HUES48 (cell line): ENCODE measurements around the gene HUNK.

ENCODE experiments used
- H3K27ac ChIP-seq: one replicate; pipeline ENCODE4 v1.7.0; 2013; ENCODE audit warnings: low read depth, low read length, inconsistent platforms
- H3K27me3 ChIP-seq: 2 replicates; pipeline ENCODE4 v1.6.1; 2013; ENCODE audit warnings: mild to moderate bottlenecking, low read length; ENCODE audit not compliant: control insufficient read depth, insufficient read depth
- H3K36me3 ChIP-seq: 2 replicates; pipeline ENCODE4 v1.6.1; 2013; ENCODE audit warnings: low read length; ENCODE audit not compliant: control insufficient read depth, insufficient read depth
- H3K4me1 ChIP-seq: 2 replicates; pipeline ENCODE4 v1.6.1; 2013; ENCODE audit warnings: mild to moderate bottlenecking, low read length; ENCODE audit not compliant: control insufficient read depth, insufficient read depth
- H3K4me3 ChIP-seq: 2 replicates; pipeline ENCODE4 v1.5.1; 2013; ENCODE audit warnings: mild to moderate bottlenecking, low read depth, low read length
- H3K9ac ChIP-seq: 2 replicates; pipeline ENCODE4 v1.6.1; 2013; ENCODE audit warnings: mild to moderate bottlenecking, low read depth, low read length, moderate library complexity
- H3K9me3 ChIP-seq: 2 replicates; pipeline ENCODE4 v1.6.1; 2013; ENCODE audit warnings: low read length; ENCODE audit not compliant: control insufficient read depth, insufficient read depth

HUNK gene

DNA sequence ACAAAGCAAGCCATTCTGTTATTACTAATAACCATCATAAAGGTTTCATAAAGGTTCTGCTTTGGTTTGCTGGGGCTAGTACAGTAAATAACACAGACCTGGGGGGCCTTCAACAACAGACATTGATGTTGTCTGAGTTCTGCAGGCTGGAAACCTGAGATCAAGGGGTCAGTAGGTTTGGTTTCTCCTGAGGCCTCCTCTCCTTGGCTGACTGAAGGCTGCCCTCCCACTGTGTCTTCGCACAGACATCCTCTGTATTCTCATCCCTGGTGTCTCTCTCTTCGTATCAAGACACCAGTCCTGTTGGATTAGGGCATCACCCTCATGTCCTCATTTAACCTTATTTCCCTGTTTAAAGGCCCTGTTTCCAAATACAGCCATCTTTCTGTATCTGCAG, 37.3 kb downstream of the HUNK start:
- H3K9me3 ChIP-seq: no peaks in the 10 kb centered on the region
- H3K4me3 ChIP-seq: 0 out of 2 replicates have a peak overlapping the region, but pooled peaks have one; percentile 35
- peaks cover 58% of the 10 kb centered on the region for H3K4me1 ChIP-seq
- H3K27ac ChIP-seq: peak overlapping the region; percentile 92
- no peaks in the 10 kb centered on the region for H3K36me3 ChIP-seq
- H3K9ac ChIP-seq: no peak overlapping the region
- no peaks in the 10 kb centered on the region for H3K27me3 ChIP-seq

- peaks cover 61% of the 10 kb centered on the region for H3K4me1 ChIP-seq
- H3K27ac ChIP-seq: no peak overlapping the region
- H3K9ac ChIP-seq: no peak overlapping the region
- H3K4me3 ChIP-seq: no peak overlapping the region
- no peaks in the 10 kb centered on the region for H3K36me3 ChIP-seq
- H3K27me3 ChIP-seq: no peaks in the 10 kb centered on the region
- no peaks in the 10 kb centered on the region for H3K9me3 ChIP-seq
Measured at GRCh38 chr21:31911138-31911907, 38.5 kb downstream of the HUNK start.

DNA sequence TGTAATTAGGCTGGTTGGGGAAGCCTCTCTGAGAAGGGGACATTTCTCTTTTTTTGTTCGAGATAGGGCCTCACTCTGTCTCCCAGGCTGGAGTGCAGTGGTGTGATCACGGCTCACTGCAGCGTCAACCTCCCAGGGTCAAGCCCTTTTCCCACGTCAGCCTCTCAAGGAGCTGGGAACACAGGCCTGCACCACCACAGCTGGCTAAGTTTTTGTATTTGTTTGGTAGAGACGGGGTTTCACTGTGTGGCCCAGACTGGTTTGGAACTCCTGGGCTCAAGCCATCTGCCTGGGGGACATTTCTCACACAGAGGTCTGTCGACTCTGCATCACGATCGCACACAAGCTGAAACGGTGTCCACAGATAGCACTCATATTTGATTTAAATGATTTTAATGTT, 39.7 kb downstream of the HUNK start:
- Histone ChIP-seq H3K4me3 (no peak overlapping the region), H3K27ac (no peak overlapping the region), H3K27me3 (no peaks in the 10 kb centered on the region), H3K9ac (no peak overlapping the region), H3K9me3 (no peaks in the 10 kb centered on the region), H3K36me3 (no peaks in the 10 kb centered on the region), H3K4me1 (peaks cover 61% of the 10 kb centered on the region)

DNA sequence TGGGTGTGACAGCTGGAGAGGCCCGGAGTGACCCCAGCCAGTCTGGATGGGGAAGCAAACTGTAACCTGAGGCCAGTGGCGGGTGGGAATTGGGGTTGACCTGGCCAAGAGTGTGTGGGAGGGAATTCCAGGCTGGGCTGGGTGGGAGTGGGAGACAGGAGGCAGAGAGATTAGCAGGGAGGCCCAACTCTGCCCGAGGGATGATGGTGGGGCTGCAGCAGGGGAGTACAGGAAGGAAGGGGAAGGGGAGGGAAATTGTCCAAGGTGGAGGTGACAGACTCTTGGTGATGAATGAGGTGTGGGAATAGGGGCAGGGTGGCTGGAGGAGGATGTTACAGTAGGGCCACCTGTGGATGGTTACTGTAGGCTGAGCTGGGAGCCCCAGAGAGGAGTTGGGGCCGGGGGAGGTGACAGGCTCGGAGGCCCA, 40.4 kb downstream of the HUNK start:
- Histone ChIP-seq H3K9ac (no peak overlapping the region), H3K27me3 (no peaks in the 10 kb centered on the region), H3K36me3 (no peaks in the 10 kb centered on the region), H3K27ac (no peak overlapping the region), H3K9me3 (no peaks in the 10 kb centered on the region), H3K4me3 (no peak overlapping the region), H3K4me1 (peaks cover 57% of the 10 kb centered on the region)

DNA sequence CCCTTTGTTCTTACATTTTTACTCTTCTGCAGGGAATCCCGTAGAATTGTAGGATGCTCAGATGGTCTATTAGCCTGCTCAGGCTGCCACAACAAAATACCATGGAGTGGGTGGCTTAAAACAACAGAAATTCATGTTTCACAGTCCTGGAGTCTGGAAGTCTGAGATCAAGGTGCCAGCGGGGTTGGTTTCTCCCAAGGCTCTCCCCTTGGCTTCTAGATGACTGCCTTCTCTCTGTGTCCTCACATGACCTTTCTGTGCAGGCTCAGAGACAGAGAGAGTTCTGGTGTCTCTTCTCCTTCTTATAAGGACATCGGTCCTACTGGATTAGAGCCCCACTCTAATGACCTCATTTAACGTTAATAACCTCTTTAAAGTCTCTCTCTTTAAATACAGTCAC, 41.7 kb downstream of the HUNK start:
- Histone ChIP-seq H3K27ac (no peak overlapping the region), H3K9me3 (no peaks in the 10 kb centered on the region), H3K4me1 (peaks cover 46% of the 10 kb centered on the region), H3K36me3 (no peaks in the 10 kb centered on the region), H3K27me3 (no peaks in the 10 kb centered on the region), H3K4me3 (no peak overlapping the region), H3K9ac (no peak overlapping the region)

- H3K27ac ChIP-seq: no peak overlapping the region
- H3K4me1 ChIP-seq: peaks cover 36% of the 10 kb centered on the region
- no peaks in the 10 kb centered on the region for H3K36me3 ChIP-seq
- H3K9ac ChIP-seq: no peak overlapping the region
- no peaks in the 10 kb centered on the region for H3K27me3 ChIP-seq
- no peaks in the 10 kb centered on the region for H3K9me3 ChIP-seq
- no peak overlapping the region for H3K4me3 ChIP-seq
Measured at GRCh38 chr21:31915566-31915965, 42.7 kb downstream of the HUNK start.

DNA sequence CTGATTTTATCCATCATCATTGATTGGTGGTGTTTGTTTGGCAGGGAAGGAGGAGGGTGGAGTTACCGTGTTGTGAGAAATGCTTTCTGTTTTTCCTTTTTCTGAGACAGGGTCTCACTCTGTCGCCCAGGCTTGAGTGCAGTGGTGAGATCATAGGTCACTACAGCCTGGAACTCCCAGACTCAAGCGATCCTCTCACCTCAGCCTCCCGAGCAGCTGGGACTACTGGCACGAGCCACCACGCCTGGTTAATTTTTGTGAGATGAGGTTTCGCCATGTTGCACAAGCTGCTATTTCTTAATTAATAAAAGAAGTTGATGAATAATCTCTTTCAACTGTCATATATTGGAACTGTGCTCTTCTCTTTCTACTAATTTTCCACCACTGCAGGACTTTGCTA, 44.3 kb downstream of the HUNK start:
- Histone ChIP-seq H3K9ac (no peak overlapping the region), H3K4me3 (no peak overlapping the region)

DNA sequence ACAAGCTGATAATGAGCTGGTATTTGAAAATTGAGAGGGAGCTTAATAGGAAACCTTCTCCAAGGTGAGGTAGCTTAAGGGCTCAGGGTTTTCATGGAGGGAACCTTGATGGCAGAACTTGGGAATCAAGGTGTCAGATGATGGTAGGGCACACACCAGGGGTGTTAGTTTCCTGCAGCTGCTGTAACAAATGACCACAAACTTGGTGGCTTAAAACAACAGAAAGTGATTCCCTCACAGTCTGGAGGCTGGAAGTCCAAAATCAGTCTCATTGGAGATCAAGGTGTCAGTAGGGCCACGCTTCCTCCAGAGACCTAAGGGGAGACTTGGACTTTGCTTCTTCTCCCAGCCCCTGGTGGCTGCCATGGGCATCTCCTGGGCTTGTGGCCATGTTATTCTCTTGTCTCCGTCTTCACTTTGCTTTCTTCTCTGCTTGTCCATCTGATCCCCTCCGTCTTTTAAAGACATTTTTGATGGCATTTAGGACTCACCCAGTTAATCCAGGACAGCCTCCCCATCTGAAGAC, 45.5 kb downstream of the HUNK start:
- H3K27me3 ChIP-seq: no peaks in the 10 kb centered on the region
- H3K4me1 ChIP-seq: peaks cover 11% of the 10 kb centered on the region
- H3K36me3 ChIP-seq: no peaks in the 10 kb centered on the region
- H3K27ac ChIP-seq: no peak overlapping the region
- no peak overlapping the region for H3K4me3 ChIP-seq
- H3K9ac ChIP-seq: no peak overlapping the region
- H3K9me3 ChIP-seq: no peaks in the 10 kb centered on the region

More for the DNA sequence above, 44.3 kb downstream of the HUNK start:
- Histone ChIP-seq H3K27ac (no peak overlapping the region), H3K36me3 (no peaks in the 10 kb centered on the region), H3K4me1 (peaks cover 21% of the 10 kb centered on the region), H3K27me3 (no peaks in the 10 kb centered on the region), H3K9me3 (no peaks in the 10 kb centered on the region)

DNA sequence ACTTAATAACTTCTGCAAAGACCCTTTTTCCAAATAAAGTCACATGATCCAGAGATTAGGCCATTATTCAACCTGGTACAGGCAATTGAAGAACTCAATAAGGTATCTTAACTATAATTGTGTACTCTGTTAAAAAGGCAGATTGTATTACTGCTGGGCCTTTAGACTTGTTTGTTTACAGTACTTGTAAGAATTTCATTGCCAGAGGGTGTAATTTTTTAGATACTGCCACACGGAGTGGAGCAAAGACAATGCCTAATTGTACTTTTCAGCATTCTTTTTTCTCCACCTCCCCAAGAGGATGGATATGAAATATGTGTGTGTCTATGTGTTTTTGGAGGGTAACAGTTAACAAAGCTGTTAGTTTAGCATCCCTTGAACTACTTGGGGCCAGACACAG, 47.5 kb downstream of the HUNK start:
- Histone ChIP-seq H3K4me1 (peaks cover 4% of the 10 kb centered on the region), H3K27me3 (no peaks in the 10 kb centered on the region), H3K36me3 (peaks cover 4% of the 10 kb centered on the region; the same call in 1 of the 2 replicates), H3K4me3 (no peak overlapping the region), H3K9ac (no peak overlapping the region), H3K27ac (no peak overlapping the region), H3K9me3 (no peaks in the 10 kb centered on the region)

GRCh38 chr21:31921079-31921478, 48.3 kb downstream of the HUNK start:
- Histone ChIP-seq H3K27ac (no peak overlapping the region), H3K9ac (no peak overlapping the region)

GRCh38 chr21:31922881-31923280, 50.1 kb downstream of the HUNK start:
- Histone ChIP-seq H3K9ac (no peak overlapping the region), H3K27ac (no peak overlapping the region), H3K4me1 (no peaks in the 10 kb centered on the region), H3K36me3 (peaks cover 8% of the 10 kb centered on the region; the same call in 1 of the 2 replicates), H3K9me3 (0 out of 2 replicates have a peak, but pooled peaks cover 4% of the 10 kb centered on the region), H3K4me3 (no peak overlapping the region), H3K27me3 (no peaks in the 10 kb centered on the region)

More at GRCh38 chr21:31921079-31921478, 48.3 kb downstream of the HUNK start:
- Histone ChIP-seq H3K4me3 (no peak overlapping the region), H3K9me3 (no peaks in the 10 kb centered on the region), H3K36me3 (peaks cover 8% of the 10 kb centered on the region; the same call in 1 of the 2 replicates), H3K27me3 (no peaks in the 10 kb centered on the region), H3K4me1 (no peaks in the 10 kb centered on the region)
